HG02571 (cell line): ENCODE data around the gene KCTD13.
"Not testable (repeated sequence)": the region's sequence is repeated elsewhere in the genome, so short reads cannot be mapped to it uniquely, and the experiment has no call there.

Experiments
- ATAC-seq: cut with Tn5 transposase; IDR thresholded peaks from one replicate; pipeline ENCODE4 v1.9.1; 2021; ENCODE audit warnings: mild to moderate bottlenecking, moderate library complexity; ENCODE audit not compliant: unreplicated experiment

KCTD13 gene

DNA sequence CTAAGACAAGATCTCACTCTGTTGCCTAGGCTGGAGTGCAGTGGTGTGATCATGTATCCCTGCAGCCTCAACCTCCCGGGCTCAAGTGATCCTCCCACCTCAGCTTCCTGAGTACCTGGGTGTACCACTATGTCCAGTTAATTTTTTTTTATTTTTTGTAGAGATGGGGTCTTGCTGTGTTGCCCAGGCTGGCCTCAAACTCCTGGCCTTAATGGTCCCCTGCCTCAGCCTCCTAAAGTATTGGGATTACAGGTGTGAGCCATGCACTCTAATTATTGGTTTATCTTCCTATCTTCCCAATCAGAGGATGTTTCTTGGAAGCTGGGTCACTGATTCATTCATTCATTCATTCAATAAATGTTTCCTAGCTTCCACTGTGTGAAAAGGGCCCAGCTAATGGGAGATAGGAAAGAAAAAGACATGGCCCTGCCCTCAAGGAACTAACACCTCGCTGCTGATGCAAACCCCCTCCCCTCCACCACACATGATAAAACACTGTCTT, 17.3 kb downstream of the KCTD13 start:
- no peak for ATAC-seq

DNA sequence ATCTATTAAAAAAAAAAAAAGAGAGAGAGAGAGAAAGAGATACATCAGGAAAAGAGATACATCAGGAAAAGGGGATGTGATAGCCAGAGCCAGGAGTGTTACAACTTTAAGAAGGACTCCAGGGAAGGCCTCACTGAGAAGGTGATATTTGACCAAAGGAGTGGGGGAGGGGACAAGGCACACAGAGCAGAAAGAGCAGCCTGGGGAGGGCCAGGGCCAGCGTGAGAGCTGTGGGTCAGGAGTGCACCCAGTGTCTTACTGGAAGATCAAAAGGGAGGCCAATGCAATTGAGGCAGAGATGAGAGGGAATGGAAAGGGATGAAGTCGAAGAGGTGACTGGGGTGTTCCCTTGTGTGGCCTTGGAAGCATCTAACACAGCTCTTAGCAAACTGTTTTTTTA, 18.1 kb downstream of the KCTD13 start:
- no peak for ATAC-seq

DNA sequence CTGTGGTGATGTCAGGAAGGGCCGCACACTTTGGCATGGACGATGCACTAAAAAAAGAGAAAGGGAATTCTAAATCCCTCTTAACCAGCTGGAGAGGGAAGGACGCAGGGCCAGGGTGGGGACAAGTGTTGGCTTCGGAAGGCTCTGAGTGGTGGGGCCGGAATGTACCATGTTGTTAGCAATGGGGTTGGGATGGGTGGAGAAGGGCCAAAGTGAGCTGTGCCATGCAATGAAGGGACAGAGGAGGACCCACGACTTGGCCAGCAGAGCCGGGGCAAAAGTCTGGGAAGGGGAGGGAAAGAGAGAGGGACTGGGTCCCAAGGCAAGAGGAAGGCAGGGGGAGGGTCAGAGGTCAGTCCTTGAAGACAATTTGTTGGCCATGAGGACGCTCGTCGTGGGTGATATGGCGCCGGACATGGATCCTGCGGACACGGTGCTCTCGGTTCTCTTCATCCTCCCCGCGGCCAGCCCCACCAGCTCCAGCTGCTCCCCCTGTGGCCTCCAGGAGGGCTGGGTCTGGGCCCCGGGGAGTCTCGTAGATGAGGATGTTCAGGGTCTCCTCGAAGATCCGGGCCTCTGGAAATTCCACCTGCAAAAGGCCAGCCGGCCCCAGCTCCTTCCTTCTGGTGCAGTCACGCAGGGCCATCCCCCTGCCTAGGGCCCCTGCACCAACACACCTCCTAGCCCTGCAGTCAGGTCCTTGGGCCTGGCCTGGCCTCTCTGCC, 19.3 kb downstream of the KCTD13 start:
- ATAC-seq = no peak

DNA sequence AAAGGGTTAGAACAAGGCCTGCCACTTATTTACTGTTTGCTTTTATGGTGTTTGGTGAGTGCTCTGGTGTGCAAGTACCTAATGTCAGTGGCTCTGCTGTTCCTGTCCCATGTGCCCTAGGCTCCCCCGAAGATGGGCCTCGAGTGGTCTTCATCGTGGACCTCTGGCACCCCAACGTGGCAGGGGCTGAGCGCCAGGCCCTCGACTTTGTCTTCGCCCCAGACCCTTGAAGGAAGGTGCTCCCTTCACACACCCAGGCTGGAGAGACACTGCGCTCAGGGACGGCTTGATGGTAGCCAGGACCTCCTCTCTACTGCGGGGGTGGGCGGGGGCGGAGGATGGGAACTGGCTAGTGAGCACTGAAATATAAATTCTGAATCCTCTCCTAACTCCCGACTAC, 20.4 kb downstream of the KCTD13 start:
- no peak for ATAC-seq

DNA sequence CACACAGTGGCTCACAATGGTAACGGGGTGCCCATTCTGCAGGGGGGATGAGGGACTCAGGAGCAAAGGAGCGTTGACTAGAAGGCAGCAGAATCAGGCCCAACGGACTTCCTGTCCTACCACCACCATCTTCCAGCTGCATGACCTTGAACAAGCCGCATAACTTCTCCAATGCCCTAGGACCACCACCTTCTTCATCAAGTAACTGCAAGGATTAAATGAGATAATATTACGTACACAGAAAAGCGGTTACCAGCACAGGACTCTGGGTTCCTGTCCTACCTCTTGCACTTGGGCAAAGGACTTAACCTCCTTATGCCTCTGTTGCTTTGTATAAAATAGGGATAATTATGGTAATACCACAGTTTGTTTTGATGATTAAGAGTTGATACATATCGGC, 21.1 kb downstream of the KCTD13 start:
- no peak for ATAC-seq

DNA sequence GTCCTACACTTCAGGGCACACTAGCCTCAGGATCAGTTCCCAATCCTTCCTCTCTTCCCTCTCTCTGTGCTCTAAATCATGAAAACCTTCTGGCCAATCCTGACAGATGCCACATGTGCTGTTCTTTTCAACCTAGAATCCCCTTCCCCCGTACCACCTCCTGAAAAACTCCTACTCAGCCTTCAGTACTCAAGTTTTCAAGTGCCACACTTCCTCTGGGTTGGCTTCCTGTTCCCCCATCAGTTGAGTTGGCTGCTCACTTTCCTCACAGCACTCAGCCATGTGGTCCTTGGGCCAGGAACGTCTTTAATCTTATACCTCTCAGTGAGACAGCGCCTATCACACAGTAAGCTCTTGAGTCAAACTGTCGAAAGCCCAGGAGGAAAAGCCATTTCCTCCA, 22.4 kb downstream of the KCTD13 start:
- no peak for ATAC-seq

DNA sequence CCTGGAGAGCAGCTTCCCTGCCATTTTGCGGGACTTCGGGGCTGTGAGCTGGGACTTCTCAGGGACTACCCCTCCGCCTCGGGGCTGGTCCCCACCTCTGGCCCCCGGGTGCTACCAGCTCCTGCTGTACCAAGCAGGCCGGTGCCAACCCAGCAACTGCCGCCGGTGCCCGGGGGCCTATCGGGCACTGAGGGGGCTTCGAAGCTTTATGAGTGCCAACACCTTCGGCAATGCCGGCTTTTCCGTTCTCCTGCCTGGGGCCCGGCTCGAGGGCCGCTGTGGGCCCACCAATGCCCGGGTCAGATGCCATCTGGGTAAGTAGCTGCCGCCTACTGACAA, 24.4 kb downstream of the KCTD13 start:
- ATAC-seq = no peak

DNA sequence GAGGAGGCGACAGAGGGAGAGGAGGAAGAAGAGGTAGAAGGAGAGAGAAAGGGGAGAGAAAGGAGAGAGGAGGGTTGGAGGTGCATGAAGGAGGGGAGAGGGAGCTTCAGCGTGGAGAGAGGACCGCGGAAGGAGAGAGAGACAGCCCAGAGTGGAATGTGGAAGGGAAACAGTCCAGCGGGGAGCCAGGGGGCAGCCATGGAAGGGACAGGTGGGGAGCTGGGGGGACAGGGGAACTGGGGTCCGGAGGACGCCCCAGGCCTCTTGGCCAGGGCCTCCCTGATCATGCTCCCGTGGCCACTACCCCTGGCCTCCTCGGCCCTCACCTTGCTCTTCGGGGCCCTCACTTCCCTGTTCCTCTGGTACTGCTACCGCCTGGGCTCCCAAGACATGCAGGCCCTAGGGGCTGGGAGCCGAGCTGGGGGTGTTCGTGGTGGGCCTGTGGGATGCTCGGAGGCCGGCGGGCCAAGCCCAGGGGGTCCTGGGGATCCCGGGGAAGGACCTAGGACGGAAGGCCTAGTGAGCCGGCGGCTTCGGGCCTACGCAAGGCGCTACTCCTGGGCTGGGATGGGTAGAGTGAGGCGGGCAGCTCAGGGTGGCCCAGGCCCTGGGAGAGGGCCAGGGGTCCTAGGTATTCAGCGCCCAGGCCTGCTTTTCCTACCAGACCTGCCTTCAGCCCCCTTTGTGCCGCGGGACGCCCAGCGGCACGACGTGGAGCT, 25.0 kb downstream of the KCTD13 start:
- no peak for ATAC-seq

DNA sequence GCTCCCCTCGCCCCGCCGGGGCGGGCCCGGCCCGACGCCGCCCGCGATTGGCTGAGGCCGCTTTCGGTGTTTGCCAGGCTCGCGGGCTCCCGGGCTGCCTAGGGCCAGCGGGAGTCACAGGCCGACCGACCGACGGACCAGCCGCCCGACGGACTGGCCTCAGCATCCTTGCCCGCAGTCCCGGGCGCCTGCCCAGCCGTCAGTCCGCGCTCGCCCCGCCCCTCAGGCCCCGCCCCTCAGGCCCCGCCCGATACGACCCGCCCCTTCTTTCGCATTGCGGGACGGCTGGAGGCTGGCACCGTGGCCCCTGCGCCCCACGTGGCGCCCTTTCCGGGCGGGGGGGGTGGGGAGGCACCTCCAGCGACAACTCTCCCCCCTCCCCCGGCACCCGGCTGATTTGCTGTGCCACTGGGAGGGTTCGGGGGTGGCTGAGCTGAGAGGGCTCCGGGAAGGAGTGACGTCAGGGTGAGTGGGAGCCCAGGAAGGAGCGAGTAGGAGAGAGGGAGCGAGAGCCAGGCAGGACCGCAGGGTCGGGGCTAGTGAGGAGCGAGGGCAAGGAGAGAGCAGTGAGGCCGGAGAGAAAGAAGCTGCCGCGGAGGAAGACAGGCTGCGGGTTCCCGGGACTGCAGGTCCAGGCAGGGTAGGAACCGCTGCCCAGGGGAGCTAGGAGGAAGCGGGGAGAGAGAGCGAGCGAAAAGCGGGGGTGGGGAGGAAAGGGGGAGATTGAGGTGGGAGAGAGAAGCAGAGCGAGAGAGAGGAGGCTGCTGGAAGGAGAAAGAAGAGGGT, 25.7 kb downstream of the KCTD13 start, which contains the start of gene ASPHD1:
TSS of gene ASPHD1 (plus strand) at position 387 of the 786 bp plus-strand sequence. CDS start 484 bp downstream, outside the sequence.
- no peak for ATAC-seq

DNA sequence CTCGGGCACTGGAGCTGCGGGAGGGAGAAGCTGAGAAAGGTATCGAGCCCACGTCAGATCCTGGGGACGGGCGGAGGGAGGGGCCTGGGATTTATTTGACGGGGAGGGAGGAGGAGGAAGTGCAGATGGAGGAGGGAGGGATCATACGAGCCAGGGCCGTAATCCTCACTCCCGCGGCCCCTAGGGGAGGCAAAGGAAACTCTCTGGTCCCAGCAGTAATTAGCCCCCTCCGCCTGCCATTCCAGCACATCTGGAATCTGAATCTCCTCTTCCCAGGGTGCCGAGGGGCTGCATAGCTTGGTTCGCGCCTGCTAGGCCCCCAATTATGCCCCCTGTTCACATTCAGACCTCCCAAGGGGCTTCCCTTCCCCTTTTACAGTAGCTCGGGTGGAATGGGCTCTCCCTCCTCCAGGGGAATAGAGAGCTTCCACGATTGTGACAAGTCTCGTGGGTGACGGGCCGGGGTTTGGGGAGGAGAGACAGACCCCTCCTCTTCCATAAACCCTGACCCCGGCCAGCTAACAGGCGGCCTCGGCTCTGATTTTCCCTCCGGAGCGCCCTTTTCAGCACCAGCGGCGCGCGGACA, 26.4 kb downstream of the KCTD13 start, which contains the start of gene SEZ6L2:
TSS of gene SEZ6L2 (minus strand) at position 35 of the 586 bp plus-strand sequence. CDS start 531 bp downstream, outside the sequence.
- ATAC-seq = no peak

DNA sequence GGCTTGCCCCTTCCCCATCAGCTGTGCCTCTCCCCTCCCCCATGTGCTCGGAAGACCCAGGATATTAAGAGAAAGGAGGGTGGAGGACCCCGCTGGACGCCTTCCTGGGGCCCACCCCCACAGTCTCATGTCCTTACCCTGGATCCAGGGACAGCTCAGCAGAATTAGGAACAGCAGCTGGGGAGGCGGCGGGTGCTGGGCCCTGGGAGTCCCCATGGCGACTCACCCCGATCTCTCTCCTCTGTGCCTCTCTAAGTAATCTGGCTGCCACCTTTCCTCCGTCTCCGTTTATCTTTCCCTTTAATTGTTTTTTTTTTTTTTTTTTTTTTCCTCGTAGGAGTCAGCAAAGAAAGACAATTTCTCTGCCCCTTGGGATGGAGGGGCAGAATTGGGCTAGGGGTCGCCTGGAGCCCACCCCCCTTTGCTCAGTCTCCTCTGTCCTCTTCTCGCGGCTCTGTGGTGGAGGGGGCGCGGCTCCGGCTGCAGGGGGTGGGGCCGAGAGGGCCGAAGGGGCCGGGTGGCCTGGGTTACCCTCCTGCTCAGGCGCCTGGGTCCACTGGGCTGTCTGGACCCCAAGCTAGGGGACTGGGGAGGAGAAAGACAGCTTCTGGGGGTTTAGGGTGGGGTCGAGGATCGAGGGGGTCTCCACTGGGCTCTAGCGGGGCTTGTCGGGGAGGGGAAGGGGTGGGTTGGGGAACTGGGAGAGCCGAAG, 27.1 kb downstream of the KCTD13 start:
- ATAC-seq = no peak

DNA sequence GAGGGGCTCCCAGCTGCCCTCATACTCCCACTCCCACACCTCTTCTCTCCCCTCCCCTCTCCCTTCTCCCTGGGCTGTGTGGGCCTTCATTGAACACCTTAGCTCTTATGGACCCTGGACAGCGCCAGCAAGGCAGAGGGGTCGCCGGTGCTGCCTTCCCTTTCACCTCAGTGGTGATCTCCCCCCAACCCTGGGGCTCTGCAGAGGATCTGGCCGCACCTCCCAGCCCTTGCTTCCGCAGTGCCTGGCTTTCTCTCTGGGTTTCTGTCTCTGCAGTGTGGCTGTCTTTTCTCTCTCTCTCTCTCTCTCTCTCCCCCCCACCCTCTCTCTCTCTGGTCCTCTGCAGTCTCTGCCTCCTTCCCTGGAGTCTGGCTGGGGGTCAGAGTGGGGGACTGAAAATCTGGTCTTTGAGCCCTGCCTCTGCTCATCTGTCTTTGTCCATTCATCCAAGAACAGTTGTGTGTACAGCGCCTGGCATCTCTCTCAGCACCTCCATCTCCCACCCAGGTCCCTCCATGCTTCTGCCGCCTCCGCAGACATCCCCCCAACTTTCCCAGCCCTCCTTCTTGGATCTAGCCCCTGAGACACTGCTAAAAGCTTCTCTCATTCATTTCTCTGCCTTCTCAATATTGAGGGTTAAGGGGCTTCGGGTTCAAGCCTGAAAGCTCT, 27.8 kb downstream of the KCTD13 start:
- no peak for ATAC-seq

DNA sequence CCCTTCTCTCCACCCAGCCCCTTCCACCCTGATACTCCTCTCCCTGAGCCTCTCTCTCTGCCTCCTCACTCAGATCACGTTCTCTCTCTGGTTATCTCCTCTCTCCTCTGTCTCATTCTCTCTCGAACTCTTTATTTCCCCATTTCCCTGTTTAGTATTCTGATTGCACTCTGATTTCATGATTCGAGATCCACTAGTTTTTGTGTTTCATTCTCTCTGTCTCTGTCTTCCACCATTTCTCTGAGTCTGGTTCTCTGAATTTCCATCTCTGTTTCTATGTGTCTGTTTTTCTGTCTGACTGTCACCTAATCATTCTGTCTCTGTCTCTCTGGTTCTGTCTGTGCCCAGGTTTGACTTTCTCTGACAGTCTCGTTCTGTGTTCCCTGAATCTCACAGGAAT, 28.7 kb downstream of the KCTD13 start:
- ATAC-seq = no peak

DNA sequence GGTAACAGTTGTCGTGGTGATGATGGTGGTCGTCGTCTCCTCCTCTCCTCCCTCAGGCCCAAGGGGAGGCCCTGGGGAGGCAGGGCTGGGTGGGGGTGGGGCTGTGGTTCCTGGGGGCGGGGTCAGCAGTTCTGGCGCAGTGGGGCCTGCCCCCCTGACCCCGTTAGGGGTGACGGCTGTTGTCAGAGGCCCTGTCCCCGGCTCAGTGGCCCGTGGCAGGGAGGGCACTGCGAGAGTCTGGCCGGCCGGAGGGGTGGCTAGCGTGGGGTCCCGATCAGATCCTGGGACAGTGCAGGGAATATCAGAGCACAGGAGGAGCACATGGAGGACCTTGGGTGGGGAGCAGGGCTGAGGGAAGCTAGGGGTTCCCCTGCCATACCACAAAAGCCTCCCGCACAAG, 29.2 kb downstream of the KCTD13 start:
- no peak for ATAC-seq

DNA sequence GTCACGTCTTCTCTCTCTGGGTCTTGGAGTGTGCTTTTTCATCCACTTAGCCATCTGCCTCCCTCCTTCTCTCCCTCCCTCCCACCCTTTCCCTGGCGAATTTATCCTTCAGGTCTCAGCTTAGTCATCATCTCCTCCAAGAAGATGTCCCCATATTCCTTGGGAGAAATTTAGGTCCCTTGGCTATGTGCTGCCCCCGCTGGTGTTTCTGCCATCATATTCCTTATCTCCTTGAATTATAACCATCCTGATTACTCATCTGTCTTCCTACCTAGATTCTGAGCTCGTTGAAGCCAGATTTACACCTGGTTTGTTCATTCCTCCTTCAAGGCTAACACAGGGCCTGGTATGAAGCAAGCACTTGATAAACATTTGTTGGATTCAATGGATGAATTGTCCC, 31.7 kb downstream of the KCTD13 start:
- no peak for ATAC-seq

DNA sequence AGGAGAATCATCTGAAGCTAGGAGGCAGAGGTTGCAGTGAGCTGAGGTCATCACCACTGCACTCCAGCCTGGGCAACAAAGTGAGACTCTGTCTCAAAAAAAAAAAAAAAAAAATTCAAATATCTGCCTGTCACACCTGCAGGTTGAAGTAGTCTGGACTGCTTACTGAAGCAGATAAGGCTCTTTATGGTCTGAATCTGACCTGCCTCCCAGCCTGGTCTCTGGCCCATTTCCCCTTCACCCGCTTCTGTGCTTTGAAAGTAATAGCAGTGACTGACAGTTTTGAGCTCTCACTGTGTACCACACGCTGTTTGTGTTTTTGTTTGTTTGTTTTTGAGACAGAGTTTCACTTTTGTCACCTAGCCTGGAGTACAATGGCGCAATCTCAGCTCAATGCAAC, 32.5 kb downstream of the KCTD13 start:
- ATAC-seq = no peak

DNA sequence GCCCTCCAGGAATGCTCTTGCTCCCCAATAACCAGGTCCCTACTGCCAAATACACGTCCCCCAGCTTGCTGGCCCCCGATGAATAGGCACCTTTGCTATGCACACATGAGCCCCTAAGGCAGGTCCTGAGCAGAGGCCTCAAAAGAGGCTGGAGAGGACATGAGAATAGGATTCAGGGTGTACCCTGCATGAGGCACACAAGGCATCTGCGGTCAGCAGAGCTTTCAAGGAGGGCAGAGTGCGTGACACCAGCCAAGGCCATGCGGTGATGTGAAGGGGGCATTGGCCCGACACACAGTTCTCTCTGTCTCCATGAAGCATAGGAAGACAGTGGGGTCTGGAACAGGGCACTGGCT, 33.6 kb downstream of the KCTD13 start:
- ATAC-seq = no peak

DNA sequence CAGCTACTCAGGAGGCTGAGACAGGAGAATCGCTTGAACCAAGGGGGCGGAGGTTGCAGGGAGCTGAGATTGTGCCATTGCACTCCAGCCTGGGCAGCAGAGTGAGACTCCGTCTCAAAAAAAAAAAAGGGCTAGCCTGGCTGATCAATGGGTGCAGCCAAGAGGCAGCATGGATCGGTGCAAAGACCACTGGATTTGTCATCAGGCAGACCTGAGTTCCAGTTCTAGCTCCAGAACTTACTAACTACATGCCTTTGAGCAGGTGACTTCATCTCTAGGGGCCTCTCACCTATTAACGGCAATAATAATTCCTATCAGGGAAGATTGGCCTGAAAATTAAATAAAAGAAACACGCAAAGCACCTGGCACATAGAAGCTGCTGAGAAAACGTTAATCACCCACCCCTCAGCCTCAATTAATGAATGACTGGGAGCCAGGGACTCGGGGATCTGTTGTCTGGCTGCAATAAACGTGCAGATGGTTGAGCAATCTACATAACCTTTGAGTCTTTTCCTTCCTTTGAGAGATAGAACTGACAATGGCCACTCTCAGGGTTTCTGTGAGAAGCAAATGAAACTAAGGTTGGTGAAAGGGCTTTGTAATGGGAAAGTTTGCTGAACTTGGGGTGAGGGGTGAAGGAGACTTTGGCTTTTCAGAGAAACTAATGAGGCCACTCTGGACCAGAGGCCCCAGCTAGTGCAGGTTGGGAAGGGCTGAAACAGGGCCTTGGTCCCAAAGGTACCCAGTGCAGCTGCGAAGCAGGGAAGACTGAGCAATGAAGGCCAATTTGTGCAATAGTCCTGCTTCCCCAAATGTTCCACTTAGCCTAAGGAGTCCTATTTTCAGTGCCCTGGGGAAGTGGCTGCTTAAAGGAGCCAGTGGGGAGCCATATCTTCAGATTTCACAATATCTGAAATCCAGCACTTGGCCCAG, 34.2 kb downstream of the KCTD13 start:
- ATAC-seq = no peak

DNA sequence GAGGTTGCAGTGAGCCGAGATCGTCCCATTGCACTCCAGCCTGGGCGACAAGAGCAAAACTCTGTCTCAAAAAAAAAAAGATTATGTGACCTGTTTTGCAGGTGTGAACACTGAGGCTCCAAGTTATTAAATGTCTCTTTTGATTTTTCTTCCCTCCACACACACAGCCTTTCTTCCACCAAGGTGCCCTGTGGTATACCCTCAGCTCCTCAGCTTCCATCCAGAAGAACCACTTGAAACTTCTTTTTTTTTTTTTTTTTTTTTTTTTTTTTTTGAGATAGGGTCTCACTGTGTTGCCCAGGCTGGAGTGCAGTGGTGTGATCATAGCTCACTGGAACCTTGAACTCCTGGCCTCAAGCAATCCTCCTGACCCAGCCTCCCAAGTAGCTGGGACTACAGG, 36.7 kb downstream of the KCTD13 start:
- ATAC-seq = not testable (repeated sequence)
